Right renal cortex interstitium (tissue), 3 donors: ENCODE data around the gene ZSCAN29. TPM values are rescaled to one million over a fixed set of nuclear protein-coding genes. Genes with fewer than 3 reads are reported as not detected.

ENCODE experiments used
- DNase-seq, 3 donors: peaks; one replicate each; pipeline ENCODE4 v3.0.0-alpha.2; 2013; ENCODE audit warnings: low read depth in 3 of 3, low spot score in 2 of 3
- polyA plus RNA-seq, 3 donors: library from polyadenylated mRNA; unstranded; fragments of 120-200 nt; gene quantifications; one replicate each; pipeline ENCODE4 v1.2.1, GENCODE V29; 2013; ENCODE audit not compliant: insufficient read length in 3 of 3

ZSCAN29 gene
- polyA plus RNA-seq, 3 donors: 25.3 to 29.0 (median 26.1) TPM

DNA sequence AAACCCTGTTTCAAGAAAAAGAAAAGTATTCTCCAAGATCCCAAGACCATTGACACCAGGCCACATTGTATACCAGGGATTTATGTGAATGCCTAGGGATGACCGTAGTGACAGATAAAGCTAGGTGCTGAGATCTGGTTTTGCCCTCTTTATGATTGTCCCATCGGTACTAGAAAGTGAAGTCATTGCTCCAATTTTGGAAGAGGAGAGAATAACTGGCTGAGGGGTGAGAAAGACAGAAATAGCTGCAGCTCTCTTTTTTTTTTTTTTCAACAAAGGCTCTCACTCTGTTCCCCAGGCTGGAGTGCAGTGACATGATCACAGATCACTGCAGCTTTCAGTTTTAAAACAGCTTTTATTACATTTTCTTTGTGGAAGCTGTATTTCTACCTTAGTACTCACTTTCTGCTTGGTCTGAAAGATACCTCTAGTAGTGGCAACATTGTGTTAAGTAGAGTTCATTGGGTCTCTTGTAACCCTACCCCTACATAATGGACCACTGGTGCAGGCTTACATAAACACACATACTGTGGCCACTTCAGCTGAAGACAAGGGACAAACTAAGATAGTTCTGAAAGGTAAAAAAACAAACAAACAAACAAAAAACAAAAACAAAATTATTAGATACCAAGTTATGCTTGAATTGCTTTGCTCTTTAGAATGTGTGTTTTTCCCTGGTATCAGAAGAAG is 18.0 kb downstream of the ZSCAN29 start:
- no peak for DNase-seq

DNA sequence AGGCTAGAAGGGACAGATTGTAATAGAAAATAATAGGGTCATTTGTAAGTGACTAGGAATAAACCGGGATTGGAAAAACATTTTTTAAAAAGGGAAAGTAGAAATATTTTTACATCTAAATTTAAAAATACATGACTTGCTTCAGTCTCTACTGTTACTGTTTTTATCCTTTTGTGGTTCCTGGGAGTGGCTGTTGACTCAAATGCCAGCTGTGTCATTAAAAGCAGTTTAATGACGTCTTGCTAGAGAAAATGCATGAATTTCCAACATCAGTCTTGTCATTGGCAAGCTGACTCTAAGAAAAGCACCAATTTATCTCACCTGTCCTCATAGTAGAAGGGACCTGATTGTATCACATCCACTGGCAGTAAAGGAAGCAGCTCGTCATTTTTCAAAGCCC is 23.7 kb downstream of the ZSCAN29 start:
- DNase-seq: no peak

DNA sequence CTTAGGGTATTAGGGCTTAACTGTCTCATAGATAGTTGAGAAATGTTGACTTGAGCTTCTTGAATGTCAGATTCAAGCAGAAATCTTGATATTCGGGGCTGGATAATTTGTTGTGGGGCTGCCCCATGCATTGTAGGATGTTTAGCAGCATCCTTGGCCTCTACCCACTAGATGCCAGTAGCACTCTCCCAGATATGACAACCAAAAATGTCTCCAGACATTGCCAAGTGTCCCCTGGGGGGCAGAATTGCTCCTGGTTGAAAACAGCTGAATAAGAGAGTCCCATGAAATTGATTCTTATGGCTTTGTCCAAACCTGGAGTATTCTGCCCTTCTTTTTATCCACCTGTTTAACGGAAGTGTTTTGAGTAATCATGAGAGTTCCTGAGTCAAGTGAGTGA is 24.5 kb downstream of the ZSCAN29 start:
- DNase-seq: no peak

DNA sequence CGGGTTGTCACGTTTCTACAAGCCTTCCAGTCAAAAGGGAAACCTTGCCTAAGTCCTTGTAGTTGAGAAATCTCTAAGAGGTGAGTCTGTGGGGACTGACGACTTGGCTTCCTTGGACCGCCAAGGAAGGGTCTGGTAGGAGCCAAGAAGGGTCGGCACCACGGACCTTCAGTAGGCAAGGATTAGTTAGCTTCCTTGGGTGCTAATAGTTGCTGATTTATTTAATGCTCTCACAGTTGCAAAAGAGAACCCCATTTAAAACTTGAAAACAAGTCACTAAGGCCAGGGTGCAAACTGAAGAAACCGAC is 40.1 kb downstream of the ZSCAN29 start:
- DNase-seq: no peak

DNA sequence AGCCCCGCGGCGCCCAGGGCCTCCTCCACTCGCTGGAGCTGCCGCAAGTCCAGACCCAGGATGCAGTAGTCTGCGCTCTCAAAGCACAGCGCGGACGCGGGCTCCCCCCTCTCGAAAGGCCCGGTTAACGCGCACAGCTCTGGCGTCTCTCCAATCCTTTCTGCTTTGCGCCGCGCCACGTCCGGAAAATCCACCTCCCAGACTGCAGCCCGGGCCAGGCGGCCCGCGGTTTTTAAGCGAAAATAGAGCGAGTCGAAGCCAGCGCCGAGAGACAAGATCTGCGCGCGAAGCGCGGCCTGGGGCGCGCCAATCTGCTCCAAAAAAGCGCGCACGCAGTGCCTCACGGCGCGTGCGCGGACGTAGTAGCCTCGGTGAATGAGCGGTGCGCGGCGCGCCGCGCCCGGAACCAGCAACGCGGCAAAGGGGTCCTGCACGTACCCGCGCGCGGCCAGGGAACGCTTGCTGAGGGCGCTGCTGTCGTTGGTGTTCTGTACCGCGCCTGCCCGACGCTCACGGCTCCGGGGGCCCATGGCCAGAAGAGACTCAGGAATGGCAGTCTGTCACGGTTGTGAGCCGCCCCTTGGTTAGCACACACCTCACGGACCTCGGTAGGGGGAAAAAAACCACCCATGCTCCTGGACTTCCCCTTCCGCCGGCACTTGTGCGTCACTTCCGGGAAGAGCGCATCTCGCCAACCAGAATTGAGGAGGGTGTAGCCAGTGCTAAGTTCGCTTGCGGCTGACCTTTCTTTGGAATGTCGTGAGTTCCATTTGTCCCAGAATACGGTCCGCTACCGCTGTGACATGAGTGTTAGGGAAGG is 40.7 kb downstream of the ZSCAN29 start, which contains the start of gene LCMT2:
LCMT2 (minus strand) TSS at position 614 of the 820 bp plus-strand sequence; CDS start at position 530, 84 bp downstream.
- peak; percentile 94 to 96 (median 95) for DNase-seq

DNA sequence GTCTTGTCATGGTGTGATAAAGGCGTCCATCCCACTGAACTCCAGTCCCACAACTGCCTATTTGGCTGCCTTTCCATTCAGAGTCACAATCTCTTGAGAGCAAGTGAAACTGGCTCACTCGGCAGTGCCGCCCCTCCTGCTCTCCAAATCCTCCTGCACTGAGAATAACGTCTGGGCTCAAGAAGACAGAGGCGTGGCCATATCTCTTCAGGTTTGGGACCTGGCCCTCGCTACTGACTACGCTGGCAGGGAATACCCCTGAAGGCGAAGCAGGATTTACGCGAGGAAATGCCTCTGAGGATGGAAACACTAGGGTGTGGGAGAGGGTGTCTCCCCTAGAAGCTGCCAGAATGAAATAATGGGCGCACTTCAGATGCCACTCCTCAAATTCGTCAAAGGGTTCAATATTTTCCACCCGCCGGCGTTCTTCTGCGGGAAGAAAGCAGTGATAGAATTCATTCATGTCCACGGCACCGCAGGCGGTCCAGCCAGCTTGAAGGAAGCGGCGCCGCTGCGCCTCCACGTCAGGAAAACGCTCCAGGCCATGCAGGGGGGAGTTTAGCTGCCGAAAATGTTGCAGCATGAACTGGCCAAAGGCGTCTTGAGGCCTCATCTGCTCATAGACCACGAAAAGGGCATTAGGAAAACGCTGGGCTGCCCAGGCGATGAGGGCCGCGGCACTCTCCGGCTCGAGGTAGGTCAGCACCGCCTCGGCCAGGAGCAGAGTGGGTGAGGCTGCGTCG is 41.5 kb downstream of the ZSCAN29 start:
- peak in 1 of 3 donors; percentile 9 for DNase-seq

DNA sequence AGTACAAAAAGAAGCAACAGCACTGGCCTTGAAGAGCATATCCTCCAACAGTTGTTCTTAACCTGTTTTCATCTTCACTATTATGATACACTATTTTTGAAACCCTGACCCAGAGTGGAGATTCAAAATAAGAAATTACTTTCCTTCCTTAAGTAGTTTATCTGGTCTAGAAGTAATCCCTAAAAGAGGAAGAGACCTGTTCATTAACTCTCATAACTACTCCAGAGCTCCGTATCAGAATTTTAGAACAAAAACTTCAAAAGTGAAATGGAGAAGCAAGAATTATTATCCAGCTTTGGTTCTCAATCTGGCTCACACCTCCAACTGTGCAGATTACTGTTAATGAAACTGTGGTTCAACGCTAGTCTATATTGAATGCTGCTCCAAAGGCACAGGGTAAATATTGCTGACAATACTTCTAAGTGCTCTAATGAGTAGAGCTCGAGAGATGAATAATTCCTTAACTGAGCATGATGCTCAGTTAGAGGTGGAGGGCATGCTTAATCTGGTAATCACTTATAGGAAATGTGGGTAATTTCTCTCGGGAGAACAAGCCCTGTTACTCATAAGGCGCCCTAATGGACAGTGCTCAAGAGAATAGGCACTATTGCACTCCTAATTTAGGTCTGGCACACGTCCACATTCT is 45.7 kb downstream of the ZSCAN29 start:
- no peak for DNase-seq

DNA sequence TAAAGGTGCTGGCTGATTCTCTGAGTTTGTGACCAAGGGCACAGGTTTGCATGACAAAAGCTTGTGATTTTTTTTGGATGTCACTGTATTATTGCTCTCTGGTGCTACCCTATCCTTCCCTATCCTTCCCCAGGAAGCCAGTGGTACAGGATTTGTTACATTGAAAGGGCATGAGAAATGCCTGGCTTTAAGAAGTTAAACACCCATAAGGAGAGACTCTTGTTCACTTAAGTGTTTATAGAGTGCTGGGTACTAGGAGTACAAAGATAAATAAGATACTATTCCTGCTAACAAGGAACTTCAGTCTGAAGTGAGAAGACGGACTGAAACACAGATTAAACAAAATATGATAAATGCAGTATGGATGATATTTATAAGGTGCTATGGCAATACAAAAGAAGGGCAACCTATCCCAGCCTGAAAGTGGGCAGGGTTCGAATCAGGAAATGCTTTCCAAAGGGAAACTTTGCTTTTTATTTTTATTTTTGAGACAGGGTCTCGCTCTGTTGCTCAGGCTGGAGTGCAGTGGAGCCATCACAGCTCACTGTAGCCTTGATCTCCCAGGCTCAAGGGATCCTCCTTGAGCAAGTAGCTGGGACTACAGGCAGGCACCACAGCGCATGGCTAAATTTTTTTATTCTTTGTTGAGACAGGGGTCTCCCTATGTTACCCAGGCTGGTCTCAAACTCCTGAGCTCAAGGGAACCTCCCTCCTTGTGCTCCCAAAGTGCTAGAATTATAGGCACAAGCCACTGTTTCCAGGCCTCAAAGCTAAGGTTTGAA is 51.7 kb downstream of the ZSCAN29 start:
- DNase-seq: no peak

DNA sequence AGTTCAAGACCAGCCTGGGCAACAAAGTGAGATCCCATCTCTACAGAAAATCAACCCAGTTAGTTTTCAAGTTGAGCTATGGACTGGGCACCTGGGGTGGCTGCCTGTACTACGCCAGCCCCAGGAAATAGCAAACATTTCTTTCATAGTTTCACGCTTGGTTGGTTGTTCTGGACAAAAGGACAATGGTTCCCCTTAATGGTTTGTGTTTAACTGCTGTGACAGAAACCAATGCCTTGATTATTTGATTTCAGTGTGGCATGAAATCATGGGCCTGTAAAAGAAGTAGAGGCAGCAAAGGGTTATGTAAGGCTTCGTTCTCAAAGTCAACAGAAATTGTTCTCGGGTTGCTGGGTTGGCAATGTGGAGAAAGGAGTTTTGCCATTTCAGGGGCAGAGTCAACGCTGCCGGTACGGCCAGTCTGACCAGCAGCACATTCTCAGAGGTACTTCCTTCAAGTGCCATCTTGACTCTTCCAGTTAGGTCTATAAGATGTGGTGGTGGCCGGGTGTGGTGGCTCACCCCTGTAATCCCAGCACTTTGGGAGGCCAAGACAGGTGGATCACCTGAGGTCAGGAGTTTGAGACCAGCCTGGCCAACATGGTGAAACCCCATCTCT is 53.2 kb downstream of the ZSCAN29 start:
- DNase-seq: no peak

DNA sequence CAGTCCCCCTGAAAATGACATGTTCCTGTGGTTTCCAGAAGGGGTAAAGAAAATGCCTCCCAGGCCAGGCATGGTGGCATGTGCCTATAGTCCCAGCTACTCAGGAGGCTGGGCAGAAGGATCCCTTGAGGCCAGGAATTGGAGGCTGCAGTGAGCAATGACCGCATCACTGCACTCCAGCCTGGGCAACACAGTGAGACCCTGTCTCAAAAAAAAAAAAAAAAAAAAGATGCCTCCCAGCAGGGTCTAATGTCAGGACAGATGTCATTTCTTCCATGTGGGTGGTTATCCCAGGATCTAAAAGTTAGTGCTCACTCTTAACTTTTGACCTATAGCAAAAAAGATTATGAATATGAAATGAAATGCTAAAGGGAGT is 53.9 kb downstream of the ZSCAN29 start:
- no peak for DNase-seq

DNA sequence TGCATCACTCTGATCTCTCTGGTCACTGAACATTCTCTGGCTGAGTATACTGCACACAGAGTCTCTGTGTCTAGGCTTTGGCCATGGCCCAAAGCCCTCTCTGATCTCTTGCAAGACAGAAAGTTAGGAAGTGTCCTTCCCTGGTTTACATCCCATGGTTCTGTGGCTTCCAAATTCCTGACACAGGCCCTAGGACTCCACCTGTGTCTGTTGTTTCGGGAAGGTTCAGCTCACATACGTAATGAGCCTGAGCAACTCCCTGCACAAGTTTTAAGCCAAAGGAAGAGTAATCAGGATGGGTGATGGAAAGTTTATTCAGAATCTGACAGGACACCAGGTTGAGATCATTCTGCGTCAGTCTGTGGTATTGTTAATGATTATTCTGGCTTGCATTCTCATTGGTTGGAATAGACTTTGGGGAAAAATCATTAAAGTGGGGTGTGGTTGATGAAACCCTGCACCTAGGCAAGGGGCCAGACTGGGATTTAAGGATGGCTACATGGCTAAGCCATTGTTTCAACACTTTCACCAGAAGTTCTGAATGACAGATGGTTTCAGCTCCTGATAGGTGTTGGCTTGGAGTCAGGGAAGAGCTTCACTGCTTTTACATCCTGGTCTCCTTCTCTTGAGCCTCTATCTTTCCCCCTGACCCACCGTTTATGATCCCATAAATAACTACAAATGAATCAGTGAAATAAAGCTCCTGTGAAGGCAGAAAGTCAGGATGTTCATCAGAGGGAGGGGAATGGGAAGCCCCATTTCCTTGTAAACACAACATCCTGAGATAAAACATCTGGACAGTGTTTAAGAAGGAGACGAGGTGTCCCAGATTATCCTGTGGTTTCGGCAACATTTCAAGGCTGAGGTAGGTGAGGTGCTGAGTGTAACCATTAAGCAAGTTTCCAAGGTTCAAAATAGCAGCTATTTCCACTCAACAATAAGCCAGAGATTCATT is 54.5 kb downstream of the ZSCAN29 start:
- DNase-seq: no peak

DNA sequence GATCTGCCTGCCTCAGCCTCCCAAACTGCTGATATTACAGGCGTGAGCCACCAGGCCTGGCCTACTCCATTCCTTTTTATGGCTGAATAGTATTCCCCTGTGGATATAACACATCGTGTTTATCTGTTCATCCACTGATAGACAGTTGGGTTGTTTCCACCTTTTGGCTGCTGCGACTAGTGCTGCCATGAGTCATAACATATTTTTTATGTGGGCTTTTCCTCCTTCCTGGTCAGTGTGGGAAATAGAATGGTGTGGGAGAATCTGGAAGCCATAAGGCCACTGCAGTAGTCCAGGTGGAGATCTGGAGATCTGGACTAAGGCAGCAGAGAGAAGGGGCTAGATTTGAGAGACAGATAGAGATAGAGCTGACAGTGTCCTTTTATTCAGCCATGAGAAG is 56.7 kb downstream of the ZSCAN29 start:
- no peak for DNase-seq

DNA sequence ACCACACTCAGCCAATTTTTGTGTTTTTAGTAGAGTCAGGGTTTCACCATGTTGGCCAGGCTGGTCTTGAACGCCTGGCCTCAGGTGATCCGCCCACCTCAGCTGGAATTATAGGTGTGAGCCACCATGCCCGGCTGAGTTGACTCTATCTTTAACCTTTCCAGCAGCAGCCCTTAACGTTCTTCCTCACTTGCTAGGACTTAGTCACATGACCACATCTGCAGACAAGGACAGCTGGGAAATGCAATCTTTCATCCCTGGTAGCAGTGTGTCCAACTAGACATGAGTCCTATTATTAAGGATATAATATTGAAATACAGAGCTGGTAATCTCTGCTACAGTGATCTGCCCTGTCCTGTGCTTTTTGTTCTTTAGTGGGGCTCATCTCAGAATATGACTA is 58.5 kb downstream of the ZSCAN29 start:
- no peak for DNase-seq

Other genes starting within 250 kb of the ZSCAN29 start
- 10 to 100 TPM; 15.1 to 17.7 (median 16.3) TPM for gene TMEM62, start 237.5 kb downstream of the ZSCAN29 start, polyA plus RNA-seq
- gene CCNDBP1, start 185.6 kb downstream of the ZSCAN29 start, polyA plus RNA-seq: 10 to 100 TPM; 55.9 to 61.7 (median 56.7) TPM
- 1 to 10 TPM; 1.3 to 1.8 (median 1.3) TPM for gene EPB42, start 150.0 kb downstream of the ZSCAN29 start, polyA plus RNA-seq
- not detected for gene TGM5, start 104.1 kb downstream of the ZSCAN29 start, polyA plus RNA-seq
- not detected for gene TGM7, start 68.8 kb downstream of the ZSCAN29 start, polyA plus RNA-seq
- 10 to 100 TPM; 13.7 to 15.9 (median 14.7) TPM for gene LCMT2, start 40.5 kb downstream of the ZSCAN29 start, polyA plus RNA-seq
- gene TUBGCP4, start 58 bp upstream of the ZSCAN29 start, polyA plus RNA-seq: 10 to 100 TPM; 22.6 to 24.3 (median 24.3) TPM
- 10 to 100 TPM; 72.8 to 87.3 (median 77.7) TPM for gene TP53BP1, start 122.1 kb upstream of the ZSCAN29 start, polyA plus RNA-seq
- gene MAP1A, start 146.6 kb upstream of the ZSCAN29 start, polyA plus RNA-seq: 1 to 10 TPM; 7.5 to 8.7 (median 8.4) TPM
- gene PPIP5K1, start 219.2 kb upstream of the ZSCAN29 start, polyA plus RNA-seq: 10 to 100 TPM; 18.6 to 23.0 (median 22.3) TPM
- 1 to 10 TPM; 1.6 to 4.0 (median 2.6) TPM for gene CKMT1B, start 223.0 kb upstream of the ZSCAN29 start, polyA plus RNA-seq
- under 1 TPM; 0.28 to 0.59 (median 0.47) TPM for gene STRC, start 247.8 kb upstream of the ZSCAN29 start, polyA plus RNA-seq